Thyroid gland (tissue), 4 donors: ENCODE measurements around the gene SPINT2.

Experiments
- CTCF ChIP-seq, 6 experiments: fragments of 200-600 bp in 3 of 6; fragments of 450-650 bp in 3 of 6; sonication (generic) in 3 of 6; IDR thresholded peaks; one replicate each; pipeline ENCODE4 v1.5.1; 2016 to 2019; ENCODE audit warnings: antibody characterized with exemption in 6 of 6, mild to moderate bottlenecking in 2 of 6, inconsistent platforms in 1 of 6, moderate library complexity in 1 of 6
- POLR2A ChIP-seq, 2 donors: fragments of 450-650 bp; IDR thresholded peaks; one replicate each; pipeline ENCODE4 v1.6.1; 2017; ENCODE audit warnings: antibody characterized with exemption in 2 of 2, mild to moderate bottlenecking in 2 of 2, moderate library complexity in 1 of 2

- TF ChIP-seq POLR2A (IDR thresholded peaks at IDR 0.05) (no peak), CTCF (IDR thresholded peaks at IDR 0.05) (no peak)
These were observed 43.0 kb upstream of the SPINT2 start for GRCh38 chr19:38221421-38221820.
